ENCODE data around the gene PLXDC1. TPM values are rescaled to one million over a fixed set of nuclear protein-coding genes. Genes with fewer than 3 reads are reported as not detected.

PLXDC1 gene
- total and polyA plus RNA-seq, 7 experiments from 2014 or later, result 2.3 to 55.7 (median 30.8) TPM

GRCh38 chr17:39077252-39077651, 74.2 kb downstream of the PLXDC1 start:
- ATAC-seq, result no peak
- DNase-seq, result no peak
- Mint-ChIP-seq H3K36me3 (peaks cover 0 to 36% (median 0%) of the 10 kb centered on the region in 5 donors), H3K4me1 (peaks cover 0 to 21% (median 0%) of the 10 kb centered on the region in 7 donors), H3K27ac (no peak overlapping the region), H3K9me3 (peaks cover 0 to 1% (median 0%) of the 10 kb centered on the region in 11 donors), H3K4me3 (no peak overlapping the region), H3K27me3 (no peaks in the 10 kb centered on the region)
- Histone ChIP-seq H3K36me3 (ENCODE audit: control insufficient read depth in 2 of 3, insufficient read depth in 3 of 3, low read length in 3 of 3) (peaks cover 0 to 14% (median 3%) of the 10 kb centered on the region in 3 experiments), H3K4me3 (ENCODE audit: low read length) (no peak overlapping the region), H3K27me3 (ENCODE audit: control insufficient read depth in 2 of 2, insufficient read depth in 2 of 2, low read length in 2 of 2) (no peaks in the 10 kb centered on the region), H3K4me1 (ENCODE audit: control insufficient read depth in 2 of 2, insufficient read depth in 2 of 2, low read length in 2 of 2) (no peaks in the 10 kb centered on the region), H3K27ac (ENCODE audit: low read depth, low read length) (no peak overlapping the region), H3K9me3 (ENCODE audit: control insufficient read depth in 2 of 3, low read length in 3 of 3) (no peaks in the 10 kb centered on the region)
- ChIA-PET POLR2A (no interaction called here), CTCF (interaction anchor here (0.9 to 1.1 kb wide), 2 partner anchors 76 to 130 kb away, joined by 3 to 8 read pairs; no protein-coding TSS in a partner anchor)
- intact Hi-C loops (cut with micrococcal nuclease), result no loop called here

DNA sequence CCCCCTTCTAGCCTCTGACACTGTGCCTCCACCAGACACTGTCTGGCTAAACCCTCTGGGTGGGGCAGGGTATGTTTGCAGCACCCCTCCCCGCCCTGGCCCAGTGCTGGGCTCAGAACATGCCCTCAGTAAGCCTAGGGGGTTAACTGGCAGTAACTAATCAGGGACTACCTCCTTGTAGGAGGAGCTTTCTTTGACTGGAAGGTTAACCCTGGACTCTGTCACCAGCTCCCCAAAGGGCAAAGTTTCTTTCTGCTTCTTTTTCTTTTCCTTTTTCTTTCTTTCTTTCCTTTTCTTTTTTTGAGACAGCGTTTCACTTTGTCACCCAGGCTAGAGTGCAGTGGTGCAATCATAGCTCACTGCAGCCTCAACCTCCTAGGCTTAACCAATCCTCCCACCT, 76.8 kb downstream of the PLXDC1 start:
- peaks cover 0 to 21% (median 2%) of the 10 kb centered on the region in 7 donors for H3K4me1 Mint-ChIP-seq
- DNase-seq, result no peak
- Histone ChIP-seq H3K4me3 (ENCODE audit: low read length) (no peak overlapping the region), H3K27ac (ENCODE audit: low read depth, low read length) (no peak overlapping the region), H3K9me3 (ENCODE audit: control insufficient read depth in 2 of 3, low read length in 3 of 3) (no peaks in the 10 kb centered on the region), H3K27me3 (ENCODE audit: control insufficient read depth in 2 of 2, insufficient read depth in 2 of 2, low read length in 2 of 2) (no peaks in the 10 kb centered on the region), H3K4me1 (ENCODE audit: control insufficient read depth in 2 of 2, insufficient read depth in 2 of 2, low read length in 2 of 2) (no peaks in the 10 kb centered on the region), H3K36me3 (ENCODE audit: control insufficient read depth in 2 of 3, insufficient read depth in 3 of 3, low read length in 3 of 3) (peaks cover 0 to 19% (median 3%) of the 10 kb centered on the region in 3 experiments)
- peaks cover 0 to 34% (median 0%) of the 10 kb centered on the region in 5 donors for H3K36me3 Mint-ChIP-seq
- H3K9me3 Mint-ChIP-seq, result peaks cover 0 to 1% (median 0%) of the 10 kb centered on the region in 11 donors
- H3K4me3 Mint-ChIP-seq, result no peak overlapping the region
- ChIA-PET CTCF (interaction anchor here (1.0 to 1.5 kb wide), 3 partner anchors 9 to 92 kb away, joined by 3 to 9 read pairs (median 4); no protein-coding TSS in a partner anchor), POLR2A (interaction anchor here (0.7 to 1.3 kb wide), 2 partner anchors 18 to 80 kb away, joined by 3 to 4 read pairs; no protein-coding TSS in a partner anchor)
- intact Hi-C loops (cut with micrococcal nuclease), result no loop called here
- no peak for ATAC-seq
- H3K27me3 Mint-ChIP-seq, result no peaks in the 10 kb centered on the region
- peak overlapping the region in 2 of 9 donors; percentile 12 to 23 for H3K27ac Mint-ChIP-seq

GRCh38 chr17:39073916-39074315, 77.5 kb downstream of the PLXDC1 start:
- Histone ChIP-seq H3K4me3 (ENCODE audit: low read length) (no peak overlapping the region), H3K36me3 (ENCODE audit: control insufficient read depth in 2 of 3, insufficient read depth in 3 of 3, low read length in 3 of 3) (peaks cover 0 to 19% (median 3%) of the 10 kb centered on the region in 3 experiments), H3K27ac (ENCODE audit: low read depth, low read length) (no peak overlapping the region), H3K9me3 (ENCODE audit: control insufficient read depth in 2 of 3, low read length in 3 of 3) (no peaks in the 10 kb centered on the region), H3K4me1 (ENCODE audit: control insufficient read depth in 2 of 2, insufficient read depth in 2 of 2, low read length in 2 of 2) (no peaks in the 10 kb centered on the region), H3K27me3 (ENCODE audit: control insufficient read depth in 2 of 2, insufficient read depth in 2 of 2, low read length in 2 of 2) (no peaks in the 10 kb centered on the region)
- H3K27me3 Mint-ChIP-seq, result no peaks in the 10 kb centered on the region
- H3K9me3 Mint-ChIP-seq, result peaks cover 0 to 1% (median 0%) of the 10 kb centered on the region in 11 donors
- H3K27ac Mint-ChIP-seq, result peak overlapping the region in 4 of 9 donors; percentile 9 to 69 (median 46)
- CTCF ChIA-PET, result interaction anchor here (0.6 kb wide), 1 partner anchor 9 kb away, joined by 5 read pairs; no protein-coding TSS in a partner anchor
- peaks cover 0 to 30% (median 0%) of the 10 kb centered on the region in 5 donors for H3K36me3 Mint-ChIP-seq
- no peak overlapping the region for H3K4me3 Mint-ChIP-seq
- ATAC-seq (no peak), DNase-seq (no peak)
- POLR2A ChIA-PET, result no interaction called here
- intact Hi-C loops (cut with micrococcal nuclease), result no loop called here
- H3K4me1 Mint-ChIP-seq, result peaks cover 5 to 21% (median 7%) of the 10 kb centered on the region in 7 donors

GRCh38 chr17:39073353-39073752, 78.1 kb downstream of the PLXDC1 start:
- intact Hi-C loops (cut with micrococcal nuclease), result no loop called here

GRCh38 chr17:39071573-39071972, 79.9 kb downstream of the PLXDC1 start:
- intact Hi-C loops (cut with micrococcal nuclease), result no loop called here
- peaks cover 0 to 23% (median 0%) of the 10 kb centered on the region in 5 donors for H3K36me3 Mint-ChIP-seq
- POLR2A ChIA-PET, result no interaction called here

More at GRCh38 chr17:39073353-39073752, 78.1 kb downstream of the PLXDC1 start:
- no peaks in the 10 kb centered on the region for H3K27me3 Mint-ChIP-seq
- H3K4me3 ChIP-seq (ENCODE audit: low read length), result no peak overlapping the region
- POLR2A ChIA-PET, result no interaction called here
- no peak overlapping the region for H3K27ac ChIP-seq (ENCODE audit: low read depth, low read length)
- no peaks in the 10 kb centered on the region for H3K4me1 ChIP-seq (ENCODE audit: control insufficient read depth in 2 of 2, insufficient read depth in 2 of 2, low read length in 2 of 2)
- peaks cover 5 to 21% (median 7%) of the 10 kb centered on the region in 7 donors for H3K4me1 Mint-ChIP-seq
- H3K36me3 Mint-ChIP-seq, result peaks cover 0 to 26% (median 0%) of the 10 kb centered on the region in 5 donors
- CTCF ChIA-PET, result interaction anchor here (0.6 kb wide), 1 partner anchor 9 kb away, joined by 5 read pairs; no protein-coding TSS in a partner anchor
- H3K27ac Mint-ChIP-seq, result peak overlapping the region in 1 of 9 donors; percentile 28
- DNase-seq (no peak), ATAC-seq (no peak)
- H3K9me3 ChIP-seq (ENCODE audit: control insufficient read depth in 2 of 3, low read length in 3 of 3), result no peaks in the 10 kb centered on the region
- no peaks in the 10 kb centered on the region for H3K27me3 ChIP-seq (ENCODE audit: control insufficient read depth in 2 of 2, insufficient read depth in 2 of 2, low read length in 2 of 2)
- H3K4me3 Mint-ChIP-seq, result no peak overlapping the region
- peaks cover 0 to 1% (median 0%) of the 10 kb centered on the region in 11 donors for H3K9me3 Mint-ChIP-seq
- H3K36me3 ChIP-seq (ENCODE audit: control insufficient read depth in 2 of 3, insufficient read depth in 3 of 3, low read length in 3 of 3), result peaks cover 0 to 19% (median 3%) of the 10 kb centered on the region in 3 experiments

DNA sequence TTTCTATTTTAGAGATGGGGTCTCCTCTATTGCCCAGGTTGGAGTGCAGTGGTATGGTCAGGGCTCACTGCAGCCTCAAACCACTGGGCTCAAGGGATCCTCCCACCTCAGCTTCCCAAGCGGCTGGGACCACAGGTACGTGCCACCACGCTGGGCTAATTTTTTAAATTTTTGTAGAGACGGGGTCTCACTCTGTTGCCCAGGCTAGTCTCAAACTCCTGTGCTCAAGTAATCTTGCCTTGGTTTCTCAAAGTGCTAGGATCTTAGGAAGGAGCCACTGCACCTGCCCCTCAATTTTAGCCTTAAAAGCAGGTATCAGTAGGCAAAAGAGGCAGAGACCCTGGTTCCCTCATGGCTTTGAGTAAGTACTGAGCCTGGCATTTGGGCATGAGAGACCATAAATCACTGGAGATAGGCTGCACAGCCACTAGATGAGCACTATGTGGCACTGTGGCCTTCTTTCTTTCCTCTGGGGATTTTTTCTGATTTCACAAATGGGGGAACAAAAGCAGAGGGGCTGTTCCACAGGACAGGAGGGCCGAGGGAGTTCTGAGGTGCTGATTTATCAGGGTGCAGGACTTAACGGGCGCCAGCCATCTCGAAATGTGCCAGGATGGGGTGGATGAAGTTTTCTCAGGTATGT, 82.2 kb downstream of the PLXDC1 start:
- Histone ChIP-seq H3K36me3 (ENCODE audit: control insufficient read depth in 2 of 3, insufficient read depth in 3 of 3, low read length in 3 of 3) (peaks cover 0 to 24% (median 0%) of the 10 kb centered on the region in 3 experiments), H3K4me3 (ENCODE audit: low read length) (no peak overlapping the region), H3K9me3 (ENCODE audit: control insufficient read depth in 2 of 3, low read length in 3 of 3) (no peaks in the 10 kb centered on the region), H3K27me3 (ENCODE audit: control insufficient read depth in 2 of 2, insufficient read depth in 2 of 2, low read length in 2 of 2) (no peaks in the 10 kb centered on the region), H3K4me1 (ENCODE audit: control insufficient read depth in 2 of 2, insufficient read depth in 2 of 2, low read length in 2 of 2) (no peaks in the 10 kb centered on the region), H3K27ac (ENCODE audit: low read depth, low read length) (no peak overlapping the region)
- no peaks in the 10 kb centered on the region for H3K27me3 Mint-ChIP-seq
- ATAC-seq (peak; percentile 86), DNase-seq (peak in 7 of 9 donors; percentile 31 to 65 (median 49))
- peaks cover 0 to 20% (median 0%) of the 10 kb centered on the region in 5 donors for H3K36me3 Mint-ChIP-seq
- no peaks in the 10 kb centered on the region for H3K9me3 Mint-ChIP-seq
- intact Hi-C loops (cut with micrococcal nuclease), result loop anchor here (1.0 kb wide), 7 partner anchors 23 to 175 kb away; no protein-coding TSS in a partner anchor
- peak overlapping the region in 6 of 9 donors; percentile 10 to 88 (median 54) for H3K27ac Mint-ChIP-seq
- H3K4me3 Mint-ChIP-seq, result no peak overlapping the region
- POLR2A ChIA-PET, result interaction anchor here (2.5 kb wide), 1 partner anchor 84 kb away, joined by 11 read pairs; no protein-coding TSS in a partner anchor
- H3K4me1 Mint-ChIP-seq, result peaks cover 5 to 18% (median 7%) of the 10 kb centered on the region in 7 donors
- CTCF ChIA-PET, result interaction anchor here (0.8 to 1.8 kb wide), 7 partner anchors 13 to 105 kb away, joined by 3 to 17 read pairs (median 4); partner anchors contain the start of gene PLXDC1

More at GRCh38 chr17:39071573-39071972, 79.9 kb downstream of the PLXDC1 start:
- H3K4me3 ChIP-seq (ENCODE audit: low read length), result no peak overlapping the region
- no peak overlapping the region for H3K4me3 Mint-ChIP-seq
- H3K27me3 ChIP-seq (ENCODE audit: control insufficient read depth in 2 of 2, insufficient read depth in 2 of 2, low read length in 2 of 2), result no peaks in the 10 kb centered on the region
- H3K9me3 Mint-ChIP-seq, result no peaks in the 10 kb centered on the region
- no peak overlapping the region for H3K27ac ChIP-seq (ENCODE audit: low read depth, low read length)
- H3K4me1 Mint-ChIP-seq, result peaks cover 5 to 18% (median 7%) of the 10 kb centered on the region in 7 donors
- ATAC-seq, result no peak
- no peaks in the 10 kb centered on the region for H3K27me3 Mint-ChIP-seq
- no peak for DNase-seq
- peak overlapping the region in 2 of 9 donors; percentile 41 to 65 for H3K27ac Mint-ChIP-seq
- no peaks in the 10 kb centered on the region for H3K9me3 ChIP-seq (ENCODE audit: control insufficient read depth in 2 of 3, low read length in 3 of 3)
- CTCF ChIA-PET, result interaction anchor here (0.8 to 2.7 kb wide), 4 partner anchors 21 to 89 kb away, joined by 3 to 30 read pairs (median 4); partner anchors contain the start of gene PLXDC1
- H3K4me1 ChIP-seq (ENCODE audit: control insufficient read depth in 2 of 2, insufficient read depth in 2 of 2, low read length in 2 of 2), result no peaks in the 10 kb centered on the region
- peaks cover 0 to 24% (median 0%) of the 10 kb centered on the region in 3 experiments for H3K36me3 ChIP-seq (ENCODE audit: control insufficient read depth in 2 of 3, insufficient read depth in 3 of 3, low read length in 3 of 3)
